Stimulated activated CD4-positive, alpha-beta T cell treated with anti-CD3 and anti-CD28 coated beads, TNF-alpha, amount 100 ng/mL, for 1 hour (primary cell): ENCODE results near the gene SMIM29.
"Not testable (repeated sequence)": the region's sequence is repeated elsewhere in the genome, so short reads cannot be mapped to it uniquely, and the experiment has no call there.

Experiments
- DNase-seq, 3 donors: peaks; one replicate each; pipeline ENCODE4 v3.0.0-alpha.2; 2020; ENCODE audit warnings: low read depth in 3 of 3, low spot score in 1 of 3

The SMIM29 gene

DNA sequence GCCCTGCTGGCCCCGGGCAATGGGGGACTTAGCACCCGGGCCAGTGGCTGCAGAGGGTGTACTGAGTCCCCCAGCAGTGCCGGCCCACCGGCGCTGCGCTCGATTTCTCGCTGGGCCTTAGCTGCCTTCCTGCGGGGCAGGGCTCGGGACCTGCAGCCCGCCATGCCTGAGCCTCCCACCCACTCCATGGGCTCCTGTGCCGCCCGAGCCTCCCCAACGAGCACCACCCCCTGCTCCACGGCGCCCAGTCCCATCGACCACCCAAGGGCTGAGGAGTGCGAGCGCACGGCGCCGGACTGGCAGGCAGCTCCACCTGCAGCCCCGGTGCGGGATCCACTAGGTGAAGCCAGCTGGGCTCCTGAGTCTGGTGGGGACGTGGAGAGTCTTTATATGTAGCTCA is 20.3 kb upstream of the SMIM29 start:
- not testable (repeated sequence) for DNase-seq

DNA sequence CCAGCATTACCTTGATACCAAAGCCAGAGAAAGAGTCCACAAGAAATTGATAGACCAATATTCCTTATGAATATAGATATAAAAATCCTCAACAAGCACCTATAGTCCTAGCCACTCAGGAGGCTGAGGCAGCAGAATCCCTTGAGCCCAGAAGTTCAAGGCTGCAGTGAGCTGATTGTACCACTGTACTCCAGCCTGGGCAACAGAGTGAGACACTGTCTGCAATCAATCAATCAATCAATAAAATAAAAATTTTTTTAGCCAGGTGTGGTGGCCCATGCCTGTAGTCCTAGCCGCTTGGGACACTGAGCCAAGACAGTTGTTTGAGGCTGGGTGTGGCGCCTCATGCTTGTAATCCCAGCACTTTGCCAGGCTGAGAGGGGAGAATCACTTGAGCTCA is 18.9 kb upstream of the SMIM29 start:
- DNase-seq = no peak

DNA sequence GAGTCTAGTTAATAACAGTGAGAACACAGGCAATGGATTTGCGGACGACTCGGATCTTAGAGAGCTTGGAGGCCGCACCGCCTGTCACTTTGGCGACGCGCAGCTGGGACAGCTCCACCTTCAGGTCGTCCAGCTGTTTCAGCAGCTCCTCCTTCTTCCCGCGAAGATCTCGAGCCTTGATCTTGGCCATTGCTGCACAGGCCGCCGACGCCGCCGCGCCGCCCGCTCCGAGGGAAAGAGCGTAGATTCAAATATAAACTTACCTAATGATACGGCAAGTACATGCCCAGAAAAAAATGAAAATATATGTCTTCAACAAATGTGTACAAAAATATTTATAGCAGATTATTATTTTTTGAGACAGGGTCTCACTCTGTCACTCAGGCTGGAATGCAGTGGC is 14.7 kb upstream of the SMIM29 start:
- not testable (repeated sequence) for DNase-seq

DNA sequence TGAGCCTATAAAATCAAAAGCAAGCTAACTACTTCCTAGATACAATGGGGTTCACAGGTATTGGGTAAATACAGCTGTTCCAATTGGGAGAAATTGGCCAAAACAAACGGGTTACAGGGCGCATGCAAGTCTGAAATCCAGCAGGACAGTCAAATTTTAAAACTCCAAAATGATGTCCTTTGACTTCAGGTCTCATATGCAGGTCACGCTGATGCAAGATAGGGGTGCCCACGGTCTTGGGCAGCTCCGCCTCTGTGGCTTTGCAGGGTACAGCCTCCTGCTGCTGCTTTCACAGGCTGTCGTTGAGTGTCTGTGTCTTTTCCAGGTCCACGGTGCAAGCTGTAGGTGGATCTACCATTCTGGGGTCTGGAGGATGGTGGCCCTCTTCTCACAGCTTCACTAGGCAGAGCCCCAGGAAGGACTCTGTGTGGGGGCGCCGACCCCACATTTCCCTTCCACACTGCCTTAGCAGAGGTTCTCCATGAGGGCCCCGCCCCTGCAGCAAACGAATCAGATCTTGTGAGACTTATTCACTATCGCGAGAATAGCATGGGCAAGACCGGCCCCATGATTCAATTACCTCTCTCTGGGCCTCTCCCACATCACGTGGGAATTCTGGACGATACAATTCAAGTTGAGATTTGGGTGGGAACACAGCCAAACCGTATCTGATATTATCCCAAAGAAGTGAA is 11.9 kb upstream of the SMIM29 start:
- DNase-seq = no peak

DNA sequence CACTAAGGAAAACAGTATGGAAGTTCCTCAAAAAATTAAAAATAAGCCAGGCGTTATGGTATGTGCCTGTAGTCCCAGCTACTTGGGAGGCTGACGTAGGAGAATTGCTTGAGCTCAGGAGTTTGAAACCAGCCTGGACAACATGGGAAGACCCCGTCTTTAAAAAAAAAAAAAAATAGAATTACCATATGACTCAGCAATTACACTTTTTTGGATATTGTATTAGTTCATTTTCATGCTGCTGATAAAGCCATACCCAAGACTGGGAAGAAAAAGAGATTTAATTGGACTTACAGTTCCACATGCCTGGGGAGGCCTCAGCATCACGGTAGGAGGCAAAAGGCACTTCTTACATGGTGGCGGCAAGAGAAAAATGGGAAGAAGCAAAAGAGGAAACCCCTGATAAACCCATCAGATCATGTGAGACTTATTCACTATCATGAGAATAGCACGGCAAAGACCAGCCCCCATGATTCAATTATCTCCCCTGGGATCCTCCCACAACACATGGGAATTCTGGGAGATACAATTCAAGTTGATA is 10.8 kb upstream of the SMIM29 start:
- no peak for DNase-seq

DNA sequence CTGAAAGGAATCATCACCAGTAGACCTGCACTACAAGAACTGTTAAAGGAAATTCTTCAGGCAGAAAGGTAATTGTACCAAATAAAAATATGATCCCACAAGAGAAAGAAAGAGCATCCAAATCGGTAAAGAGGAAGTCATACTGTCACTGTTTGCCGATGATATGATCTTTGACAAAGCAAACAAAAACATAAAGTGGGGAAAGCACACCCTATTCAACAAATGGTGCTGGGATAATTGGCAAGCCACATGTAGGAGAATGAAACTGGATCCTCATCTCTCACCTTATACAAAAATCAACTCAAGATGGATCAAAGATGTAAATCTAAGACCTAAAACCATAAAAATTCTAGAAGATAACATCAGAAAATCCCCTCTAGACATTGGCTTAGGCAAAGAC is 3.6 kb upstream of the SMIM29 start:
- DNase-seq = not testable (repeated sequence)

DNA sequence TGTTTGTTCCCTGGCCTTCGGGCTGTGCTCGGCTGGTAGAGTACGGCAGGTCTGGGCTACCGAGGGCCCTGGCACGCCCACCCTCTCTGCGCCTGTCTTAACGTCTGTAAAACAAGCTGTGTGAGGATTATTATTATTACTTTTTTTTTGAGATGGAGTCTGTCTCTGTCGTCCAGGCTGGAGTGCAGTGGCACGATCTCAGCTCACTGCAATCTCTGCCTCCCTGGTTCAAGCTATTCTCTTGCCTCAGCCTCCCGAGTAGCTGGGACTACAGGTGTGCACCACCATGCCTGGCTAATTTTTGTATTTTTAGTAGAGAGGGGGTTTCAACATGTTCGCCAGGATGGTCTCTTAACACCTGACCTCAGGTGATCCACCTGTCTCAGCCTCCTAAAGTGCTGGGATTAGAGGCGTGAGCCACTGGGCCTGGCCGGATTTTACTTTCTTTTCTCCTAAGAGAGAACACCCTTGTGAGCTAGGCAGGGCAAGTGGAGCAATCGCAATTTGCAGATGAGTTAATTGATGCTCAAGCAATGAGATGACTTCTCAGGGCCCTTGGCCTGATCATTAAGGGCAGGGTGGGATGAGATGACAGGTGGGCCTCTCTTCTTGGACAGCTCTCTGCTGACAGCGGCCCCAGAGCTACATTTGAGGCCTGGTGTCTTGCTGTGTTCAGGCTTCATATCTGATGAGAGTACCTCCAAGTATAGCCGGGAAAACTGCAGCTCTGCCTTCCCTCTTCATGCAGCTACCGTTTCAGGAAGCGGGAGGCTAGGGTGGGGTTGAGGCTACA is 859 bp upstream of the SMIM29 start:
- no peak for DNase-seq

DNA sequence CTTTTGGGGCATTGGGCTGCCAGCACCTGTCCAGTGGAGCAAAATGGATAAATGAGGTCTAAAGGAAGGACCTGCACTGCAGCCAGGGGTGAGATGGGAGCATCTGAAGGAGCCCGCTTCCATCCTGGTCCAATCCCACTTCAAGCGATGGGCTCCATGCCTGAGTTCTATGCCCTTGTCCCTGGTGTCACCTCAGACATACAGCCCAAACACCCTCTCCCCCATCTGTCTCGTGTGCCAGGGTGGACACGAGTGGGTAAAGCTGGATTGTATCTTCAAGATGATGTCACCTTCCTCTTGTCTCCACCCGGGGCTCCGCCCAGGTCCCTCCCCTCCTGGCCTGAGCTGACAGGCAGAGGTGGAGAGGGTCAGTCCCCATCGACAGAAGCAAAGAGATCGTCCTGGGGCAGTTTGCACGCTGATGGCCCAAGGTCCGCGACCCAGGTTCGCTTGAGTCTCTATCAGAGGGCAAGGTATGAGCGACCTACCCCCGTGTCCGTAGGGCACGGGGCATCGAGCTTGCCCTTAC is 544 bp downstream of the SMIM29 start:
- no peak for DNase-seq

DNA sequence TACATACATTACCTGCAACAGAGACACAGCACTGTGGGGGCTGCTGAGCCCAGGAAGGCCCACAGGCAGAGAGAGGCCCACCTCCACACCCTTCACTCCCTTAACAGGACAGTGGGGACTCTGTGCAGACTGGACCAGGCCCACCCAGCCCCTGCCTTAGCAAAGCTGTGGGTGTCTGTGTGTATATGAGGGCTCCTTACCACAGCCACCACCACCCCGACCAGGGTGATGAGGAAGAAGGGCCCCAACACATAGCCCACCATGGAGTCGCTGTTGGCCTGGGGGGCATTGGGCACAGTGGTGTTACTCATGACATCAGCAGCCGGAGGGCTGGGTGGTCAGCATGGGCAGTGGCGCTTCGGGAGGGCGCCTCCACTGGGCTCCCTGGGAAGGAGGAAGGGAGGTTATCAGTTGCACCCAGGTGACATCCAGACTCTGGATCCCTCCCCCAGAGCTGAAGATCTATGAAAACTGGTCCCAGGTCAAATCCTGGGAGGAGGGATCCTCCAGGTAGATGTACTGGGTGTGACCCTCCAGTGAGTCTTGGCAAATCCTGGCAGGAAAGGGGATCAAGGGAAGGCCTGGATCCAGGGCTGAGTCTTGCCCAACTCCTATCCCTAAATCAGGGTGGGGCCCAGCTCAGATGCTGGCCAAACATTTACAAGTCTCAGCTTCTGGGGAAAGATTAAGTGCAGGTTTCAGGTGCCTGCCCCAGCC is 1.2 kb downstream of the SMIM29 start:
- no peak for DNase-seq

DNA sequence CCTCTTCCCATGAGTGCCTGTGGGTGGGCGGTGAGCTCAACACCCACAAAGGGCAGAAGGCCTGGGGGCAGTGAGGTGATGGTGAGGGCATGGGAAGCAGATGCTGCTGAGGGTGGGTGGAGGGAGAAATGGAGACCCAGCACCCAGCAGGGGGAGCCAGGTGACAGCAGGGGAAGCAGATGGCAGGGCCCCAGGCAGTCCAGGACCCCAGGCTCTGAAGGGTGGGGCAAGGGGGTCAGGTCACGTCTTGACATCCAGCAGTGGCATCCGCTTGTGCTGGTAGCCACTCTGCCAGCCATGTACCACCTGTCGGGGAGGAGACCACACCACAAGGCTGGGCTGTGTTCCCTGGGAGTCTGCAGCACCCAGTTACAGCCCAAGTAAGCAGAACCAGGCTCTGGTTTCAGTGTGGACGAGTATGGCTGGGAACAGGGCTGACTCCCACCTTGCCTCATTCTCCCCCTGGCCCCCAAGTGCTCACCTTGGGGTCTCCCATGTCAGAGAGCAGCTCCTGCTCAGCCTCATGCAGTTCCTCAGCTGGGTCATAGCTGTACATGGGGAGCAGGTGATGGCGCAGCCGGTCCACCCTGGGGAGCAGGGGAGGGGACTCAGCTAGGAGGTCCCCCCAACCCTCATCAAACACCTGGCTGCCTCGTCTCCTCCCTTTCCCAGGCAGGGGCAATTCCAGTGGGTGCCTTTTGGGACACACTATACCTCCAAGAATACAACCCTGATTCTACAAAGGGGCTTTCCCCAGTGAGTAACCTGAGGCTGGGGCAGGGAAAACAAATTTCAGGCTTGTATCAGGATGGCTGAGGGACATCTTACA is 2.0 kb downstream of the SMIM29 start:
- peak in 1 of 3 donors; percentile 42 for DNase-seq

DNA sequence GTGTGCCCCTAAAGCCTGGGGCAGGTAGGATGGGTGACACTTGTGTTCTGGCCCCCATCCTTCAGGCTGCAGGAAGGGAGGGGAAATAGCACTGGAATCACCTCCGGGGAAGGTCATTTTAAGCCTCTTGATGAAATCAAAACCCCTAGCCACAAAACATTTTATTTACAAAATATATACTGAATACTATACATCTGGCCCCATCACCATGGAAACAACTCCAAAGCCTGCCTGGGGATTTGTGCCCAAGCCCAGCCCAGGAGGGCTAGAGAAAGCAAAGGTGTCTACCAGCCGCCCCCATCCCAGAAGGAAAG is 2.6 kb downstream of the SMIM29 start:
- no peak for DNase-seq

DNA sequence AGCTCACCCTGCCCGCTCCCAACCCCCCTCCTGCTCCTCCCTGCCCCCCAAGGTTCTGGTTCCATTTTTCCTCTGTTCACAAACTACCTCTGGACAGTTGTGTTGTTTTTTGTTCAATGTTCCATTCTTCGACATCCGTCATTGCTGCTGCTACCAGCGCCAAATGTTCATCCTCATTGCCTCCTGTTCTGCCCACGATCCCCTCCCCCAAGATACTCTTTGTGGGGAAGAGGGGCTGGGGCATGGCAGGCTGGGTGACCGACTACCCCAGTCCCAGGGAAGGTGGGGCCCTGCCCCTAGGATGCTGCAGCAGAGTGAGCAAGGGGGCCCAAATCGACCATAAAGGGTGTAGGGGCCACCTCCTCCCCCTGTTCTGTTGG is 3.1 kb downstream of the SMIM29 start:
- not testable (repeated sequence) for DNase-seq

DNA sequence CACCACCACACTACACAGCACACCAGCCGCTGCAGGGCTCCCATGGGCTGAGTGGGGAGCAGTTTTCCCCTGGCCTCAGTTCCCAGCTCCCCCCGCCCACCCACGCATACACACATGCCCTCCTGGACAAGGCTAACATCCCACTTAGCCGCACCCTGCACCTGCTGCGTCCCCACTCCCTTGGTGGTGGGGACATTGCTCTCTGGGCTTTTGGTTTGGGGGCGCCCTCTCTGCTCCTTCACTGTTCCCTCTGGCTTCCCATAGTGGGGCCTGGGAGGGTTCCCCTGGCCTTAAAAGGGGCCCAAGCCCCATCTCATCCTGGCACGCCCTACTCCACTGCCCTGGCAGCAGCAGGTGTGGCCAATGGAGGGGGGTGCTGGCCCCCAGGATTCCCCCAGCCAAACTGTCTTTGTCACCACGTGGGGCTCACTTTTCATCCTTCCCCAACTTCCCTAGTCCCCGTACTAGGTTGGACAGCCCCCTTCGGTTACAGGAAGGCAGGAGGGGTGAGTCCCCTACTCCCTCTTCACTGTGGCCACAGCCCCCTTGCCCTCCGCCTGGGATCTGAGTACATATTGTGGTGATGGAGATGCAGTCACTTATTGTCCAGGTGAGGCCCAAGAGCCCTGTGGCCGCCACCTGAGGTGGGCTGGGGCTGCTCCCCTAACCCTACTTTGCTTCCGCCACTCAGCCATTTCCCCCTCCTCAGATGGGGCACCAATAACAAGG is 3.6 kb downstream of the SMIM29 start:
- not testable (repeated sequence) for DNase-seq

DNA sequence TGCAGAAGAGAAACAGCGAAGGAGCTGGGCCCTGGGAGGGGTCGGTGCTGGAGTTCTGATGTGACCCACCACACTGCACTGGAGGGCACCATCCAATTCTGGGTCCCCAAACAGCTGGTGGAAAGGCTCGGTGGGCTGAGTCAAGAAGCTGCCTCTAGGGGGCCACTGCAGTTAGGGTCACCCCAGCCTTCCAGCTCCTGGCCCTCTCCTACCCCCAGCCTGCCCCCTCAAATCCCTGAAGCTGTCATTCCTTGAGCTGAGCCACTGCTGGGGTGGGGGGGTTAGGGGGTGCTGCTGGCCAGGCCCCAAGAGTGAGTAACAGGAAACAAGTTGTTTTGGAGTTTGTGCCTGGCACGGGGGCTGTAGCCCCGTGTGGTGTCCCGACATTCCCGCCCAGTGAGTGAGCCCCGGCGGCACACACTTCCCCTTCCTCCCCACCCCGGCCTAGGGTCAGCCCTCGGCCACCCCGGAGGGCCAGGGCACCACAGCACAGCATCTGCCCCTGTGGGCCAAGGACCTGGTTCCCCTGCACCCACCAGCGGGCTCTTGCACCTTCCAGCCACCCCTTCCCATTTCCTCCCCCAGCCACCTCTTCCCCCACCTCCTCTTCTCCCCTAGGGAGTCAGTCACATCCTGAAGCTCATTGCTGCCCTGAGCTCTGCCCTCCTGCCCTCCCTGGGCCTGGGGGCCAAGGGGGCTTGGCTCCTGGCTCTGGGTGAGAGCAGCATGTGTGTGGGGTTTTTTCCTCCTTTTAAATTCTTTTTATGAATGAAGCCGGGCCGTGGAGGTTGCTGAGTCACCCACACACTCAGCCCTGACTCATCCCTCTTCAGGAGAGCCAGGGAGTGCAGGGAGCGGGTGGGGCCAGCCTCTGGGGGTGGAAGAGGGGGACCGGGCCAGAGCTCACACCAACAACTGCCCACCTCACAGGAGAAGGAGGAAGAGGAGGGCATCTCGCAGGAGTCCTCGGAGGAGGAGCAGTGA is 4.6 kb downstream of the SMIM29 start:
- peak in 1 of 3 donors; percentile 49 for DNase-seq

DNA sequence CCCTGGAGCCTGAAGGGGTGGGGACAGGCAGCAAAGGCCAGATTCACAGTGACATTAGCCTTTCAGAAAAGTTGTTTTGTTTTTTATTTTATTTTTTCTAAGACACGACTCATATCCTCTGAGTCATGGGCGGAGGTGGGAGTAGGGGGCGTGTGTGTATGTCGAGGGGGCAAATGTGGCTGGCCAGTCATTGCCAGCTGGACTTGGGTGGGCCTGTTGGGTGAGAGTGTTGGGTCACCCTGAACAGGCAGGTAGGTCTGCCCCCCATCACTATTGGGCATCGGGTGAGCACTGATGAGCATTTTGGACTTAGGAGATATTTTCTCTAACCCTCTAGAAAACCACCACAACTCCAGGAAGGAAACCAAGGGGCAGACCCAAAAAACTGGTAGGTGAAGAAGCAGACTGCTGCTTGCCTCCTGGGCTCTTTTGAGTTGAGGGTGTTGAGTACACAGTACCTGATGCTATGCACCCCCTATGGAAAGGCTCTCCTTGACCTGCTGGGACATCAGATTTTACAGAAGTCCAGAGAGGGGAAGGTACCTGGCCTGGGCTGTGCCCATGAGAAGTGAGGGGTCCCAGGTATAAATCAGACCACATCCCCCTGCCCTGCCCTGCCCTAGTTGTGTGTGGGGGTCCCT is 5.6 kb downstream of the SMIM29 start:
- DNase-seq = no peak

DNA sequence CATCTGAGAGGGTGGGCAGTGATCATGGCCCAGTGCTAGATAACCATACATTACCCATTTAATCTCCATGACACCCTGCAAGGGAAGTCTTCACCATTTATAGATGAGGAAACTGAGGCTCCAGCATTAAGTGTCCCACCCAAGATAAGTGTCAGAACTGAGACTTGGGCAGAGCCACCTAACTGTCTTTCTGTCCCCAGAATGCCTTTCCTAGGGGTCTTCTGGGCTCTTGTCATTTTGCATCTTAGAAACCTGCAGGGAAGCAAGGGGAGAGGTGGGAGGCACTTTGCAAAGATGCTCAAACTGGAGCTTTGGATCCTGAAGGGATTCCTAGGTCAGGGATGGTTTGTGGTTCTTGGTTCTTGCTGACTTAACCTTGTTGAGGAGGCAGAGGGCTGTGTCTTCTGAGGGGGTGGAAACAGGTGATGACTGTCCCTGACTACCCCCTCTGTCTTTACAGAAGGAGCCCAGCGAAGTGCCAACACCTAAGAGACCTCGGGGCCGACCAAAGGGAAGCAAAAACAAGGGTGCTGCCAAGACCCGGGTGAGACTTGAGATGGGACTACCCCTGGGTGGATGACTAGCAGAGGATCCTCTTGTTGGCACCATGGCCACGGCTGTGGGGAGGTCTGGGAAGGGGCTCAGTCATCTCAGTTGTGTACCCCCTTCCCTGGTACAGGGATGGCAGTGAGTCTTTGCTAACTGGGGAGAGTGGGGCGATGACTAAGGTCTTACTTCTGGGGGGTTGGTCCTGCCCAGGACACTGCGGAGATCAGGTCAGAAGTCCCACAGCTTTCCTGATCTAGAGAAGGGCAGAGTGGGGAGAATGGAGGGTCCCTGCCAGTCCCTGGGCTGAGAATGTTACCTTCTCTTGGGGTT is 6.3 kb downstream of the SMIM29 start:
- DNase-seq = no peak
